ENCODE data around the gene STMN3.

DNA sequence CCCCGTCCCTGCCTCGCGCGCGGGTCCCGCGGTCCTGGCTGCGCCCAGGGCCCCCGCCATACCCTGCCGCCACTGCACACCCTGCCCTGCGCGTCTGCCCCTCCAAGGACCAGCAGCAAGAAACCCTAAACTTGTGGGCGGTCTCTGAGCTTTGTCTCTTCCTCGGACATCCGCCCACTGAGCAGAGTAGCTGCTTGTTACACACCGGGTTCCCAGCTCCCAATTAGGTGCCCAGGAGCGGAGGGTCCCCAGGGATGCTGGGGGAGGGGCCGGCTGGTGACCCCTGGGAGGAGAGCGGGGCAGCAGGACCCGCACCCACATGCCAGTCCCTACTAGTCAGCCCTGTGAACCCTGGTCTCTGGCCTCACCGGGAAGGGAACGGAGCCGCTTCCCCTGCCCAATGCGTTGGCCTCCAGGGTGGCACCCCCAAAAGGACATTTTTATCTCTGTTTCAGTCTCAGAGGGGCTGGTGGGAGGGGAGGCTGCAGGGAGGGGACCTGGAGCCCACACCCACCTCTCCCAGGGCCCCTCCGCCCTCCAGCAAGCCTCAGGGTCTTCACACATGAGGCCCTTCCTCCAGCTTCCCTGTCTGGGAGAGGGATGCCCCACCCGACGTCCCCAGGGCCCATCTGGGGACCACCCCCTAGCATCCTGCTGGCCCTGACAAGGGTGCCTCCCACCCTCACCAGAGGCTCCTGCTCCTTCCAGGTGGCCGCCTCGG is 10.5 kb downstream of the STMN3 start:
- TF ChIP-seq BHLHE40 (IDR thresholded peaks at IDR 0.05; ENCODE audit: borderline replicate concordance) (no peak), ARNT (IDR thresholded peaks at IDR 0.05) (no peak), ELF4 (IDR thresholded peaks at IDR 0.05) (no peak), HDGF (IDR thresholded peaks at IDR 0.05; ENCODE audit: borderline replicate concordance) (no peak), SP1 (IDR thresholded peaks at IDR 0.05) (no peak), FOXM1 (IDR thresholded peaks at IDR 0.05; ENCODE audit: borderline replicate concordance) (no peak)
